HG03025 (cell line): ENCODE results near the gene SYVN1.
"Not testable (repeated sequence)": the region's sequence is repeated elsewhere in the genome, so short reads cannot be mapped to it uniquely, and the experiment has no call there.

Experiments used
- ATAC-seq: cut with Tn5 transposase; IDR thresholded peaks from one replicate; pipeline ENCODE4 v1.9.1; 2021; ENCODE audit warnings: mild to moderate bottlenecking, moderate library complexity; ENCODE audit not compliant: unreplicated experiment, low FRiP score

SYVN1 gene

GRCh38 chr11:65152122-65152521 lies 17.8 kb upstream of the SYVN1 start:
- ATAC-seq = no peak

GRCh38 chr11:65151331-65151899 lies 17.1 kb upstream of the SYVN1 start:
- no peak for ATAC-seq

- ATAC-seq = no peak
Observed at GRCh38 chr11:65150509-65151299, 16.4 kb upstream of the SYVN1 start.

GRCh38 chr11:65150131-65150508 lies 15.8 kb upstream of the SYVN1 start:
- ATAC-seq = not testable (repeated sequence)

GRCh38 chr11:65148657-65149056 lies 14.3 kb upstream of the SYVN1 start:
- ATAC-seq = no peak

GRCh38 chr11:65147352-65148075 lies 13.2 kb upstream of the SYVN1 start:
- ATAC-seq = no peak

- no peak for ATAC-seq
Observed at GRCh38 chr11:65141896-65142494, 7.7 kb upstream of the SYVN1 start.

- no peak for ATAC-seq
Observed at GRCh38 chr11:65136515-65137096, 2.3 kb upstream of the SYVN1 start.

GRCh38 chr11:65135633-65136145 lies 1.4 kb upstream of the SYVN1 start:
- no peak for ATAC-seq

GRCh38 chr11:65134952-65135632 lies 773 bp upstream of the SYVN1 start:
- ATAC-seq = peak; percentile 55

- no peak for ATAC-seq
Observed at GRCh38 chr11:65133724-65134123, 595 bp downstream of the SYVN1 start.

- ATAC-seq = no peak
Observed at GRCh38 chr11:65132988-65133700, 1.2 kb downstream of the SYVN1 start.

- ATAC-seq = no peak
Observed at GRCh38 chr11:65132238-65132987, 1.9 kb downstream of the SYVN1 start.

- ATAC-seq = no peak
Observed at GRCh38 chr11:65131895-65132237, 2.5 kb downstream of the SYVN1 start.

GRCh38 chr11:65131417-65131776 lies 2.9 kb downstream of the SYVN1 start:
- ATAC-seq = no peak

- no peak for ATAC-seq
Observed at GRCh38 chr11:65130631-65131416, 3.5 kb downstream of the SYVN1 start.

- ATAC-seq = no peak
Observed at GRCh38 chr11:65129649-65130441, 4.5 kb downstream of the SYVN1 start.
